ENCODE measurements around the gene PDZD2. TPM values are rescaled to one million over a fixed set of nuclear protein-coding genes. Genes with fewer than 3 reads are reported as not detected.

Gene PDZD2
- total and polyA plus RNA-seq, 3 donors from 2014 or later, result 47.3 to 89.1 (median 83.9) TPM

GRCh38 chr5:32102254-32102986 lies 463.5 kb downstream of the PDZD2 start:
- Histone ChIP-seq H3K27ac (no peak overlapping the region), H3K4me3 (no peak overlapping the region), H3K27me3 (no peaks in the 10 kb centered on the region), H3K4me1 (peaks cover 17% of the 10 kb centered on the region), H3K9me3 (no peaks in the 10 kb centered on the region), H3K36me3 (ENCODE audit: low read depth, missing control alignments) (no peaks in the 10 kb centered on the region)
- WGBS, 2 donors, result 69 to 74% methylated on average over 12 of the region's 12 CpGs
- intact Hi-C loops (cut with DNase I; ENCODE audit: low total_unique reads), result no loop called here
- no peak for DNase-seq
- TF ChIP-seq POLR2A (IDR thresholded peaks at IDR 0.05), result no peak
- no peak for TF ChIP-seq CTCF (IDR thresholded peaks at IDR 0.05)

- Histone ChIP-seq H3K4me1 (peaks cover 12% of the 10 kb centered on the region), H3K36me3 (ENCODE audit: low read depth, missing control alignments) (no peaks in the 10 kb centered on the region), H3K27ac (no peak overlapping the region), H3K9me3 (no peaks in the 10 kb centered on the region), H3K27me3 (no peaks in the 10 kb centered on the region), H3K4me3 (no peak overlapping the region)
- intact Hi-C loops (cut with DNase I; ENCODE audit: low total_unique reads), result no loop called here
- DNase-seq, result no peak
- 90 to 95% methylated on average over 12 of the region's 12 CpGs for WGBS, 2 donors
- no peak for TF ChIP-seq POLR2A (IDR thresholded peaks at IDR 0.05)
- TF ChIP-seq CTCF (IDR thresholded peaks at IDR 0.05), result no peak
Measured at GRCh38 chr5:32103521-32103920, 464.6 kb downstream of the PDZD2 start.

GRCh38 chr5:32107291-32107690 lies 468.4 kb downstream of the PDZD2 start:
- Histone ChIP-seq H3K36me3 (ENCODE audit: low read depth, missing control alignments) (no peaks in the 10 kb centered on the region), H3K27ac (no peak overlapping the region), H3K9me3 (no peaks in the 10 kb centered on the region), H3K4me1 (no peaks in the 10 kb centered on the region), H3K4me3 (no peak overlapping the region), H3K27me3 (no peaks in the 10 kb centered on the region)
- intact Hi-C loops (cut with DNase I; ENCODE audit: low total_unique reads), result no loop called here
- no peak for DNase-seq
- 94% methylated on average over 4 of the region's 4 CpGs for WGBS, 2 donors
- no peak for TF ChIP-seq POLR2A (IDR thresholded peaks at IDR 0.05)
- TF ChIP-seq CTCF (IDR thresholded peaks at IDR 0.05), result no peak

GRCh38 chr5:32108167-32108566 lies 469.2 kb downstream of the PDZD2 start:
- intact Hi-C loops (cut with DNase I; ENCODE audit: low total_unique reads), result no loop called here
- H3K27me3 ChIP-seq, result no peaks in the 10 kb centered on the region
- 92 to 93% methylated on average over 4 of the region's 4 CpGs for WGBS, 2 donors
- no peaks in the 10 kb centered on the region for H3K36me3 ChIP-seq (ENCODE audit: low read depth, missing control alignments)
- H3K4me3 ChIP-seq, result no peak overlapping the region
- H3K27ac ChIP-seq, result no peak overlapping the region
- H3K4me1 ChIP-seq, result no peaks in the 10 kb centered on the region
- no peak for DNase-seq
- TF ChIP-seq POLR2A (IDR thresholded peaks at IDR 0.05) (no peak), CTCF (IDR thresholded peaks at IDR 0.05) (no peak)
- H3K9me3 ChIP-seq, result no peaks in the 10 kb centered on the region

GRCh38 chr5:32109236-32109635 lies 470.3 kb downstream of the PDZD2 start:
- no peak for TF ChIP-seq CTCF (IDR thresholded peaks at IDR 0.05)
- WGBS, 2 donors, result 94 to 96% methylated on average over 10 of the region's 10 CpGs

More at GRCh38 chr5:32109236-32109635, 470.3 kb downstream of the PDZD2 start:
- Histone ChIP-seq H3K27ac (no peak overlapping the region), H3K4me1 (no peaks in the 10 kb centered on the region), H3K9me3 (no peaks in the 10 kb centered on the region), H3K27me3 (no peaks in the 10 kb centered on the region), H3K36me3 (ENCODE audit: low read depth, missing control alignments) (no peaks in the 10 kb centered on the region), H3K4me3 (no peak overlapping the region)
- no peak for DNase-seq
- intact Hi-C loops (cut with DNase I; ENCODE audit: low total_unique reads), result no loop called here

Measured in testis (tissue), 3 donors.